Stomach (tissue), 9 donors: ENCODE measurements around the gene KIF17. TPM values are rescaled to one million over a fixed set of nuclear protein-coding genes. Genes with fewer than 3 reads are reported as not detected.

Experiments
- DNase-seq, 2 donors: peaks; one replicate each; pipeline versions ENCODE4 v3.0.0 to v3.0.0-alpha.2; 2013 to 2019
- H3K27ac ChIP-seq, 5 donors: fragments of 200-600 bp in 4 of 5; sonication (generic) in 4 of 5; one replicate each; pipeline ENCODE4 v1.5.1; 2013 to 2019; ENCODE audit warnings: mild to moderate bottlenecking in 1 of 5, moderate library complexity in 1 of 5
- H3K27me3 ChIP-seq, 3 donors: fragments of 200-600 bp; sonication (generic); one replicate each; pipeline ENCODE4 v1.5.1; 2017 to 2019; ENCODE audit warnings: mixed run types in 1 of 3
- H3K36me3 ChIP-seq, 4 donors: fragments of 200-600 bp; sonication (generic); 1 replicate in 3 of 4; 2 replicates in 1 of 4; pipeline ENCODE4 v1.5.1; 2016 to 2019
- H3K4me1 ChIP-seq, 4 donors: fragments of 200-600 bp; sonication (generic); one replicate each; pipeline ENCODE4 v1.5.1; 2016 to 2019
- H3K4me3 ChIP-seq, 4 donors: fragments of 200-600 bp; sonication (generic) in 3 of 4; one replicate each; pipeline ENCODE4 v1.5.1; 2016 to 2019; ENCODE audit warnings: mild to moderate bottlenecking in 1 of 4
- H3K9me3 ChIP-seq, 4 donors: fragments of 200-600 bp; sonication (generic); one replicate each; pipeline ENCODE4 v1.5.1; 2016 to 2019
- CTCF ChIP-seq, 7 experiments: fragments of 450-650 bp in 4 of 7; fragments of 200-600 bp in 3 of 7; sonication (generic) in 3 of 7; IDR thresholded peaks; one replicate each; pipeline ENCODE4 v1.5.1; 2016 to 2019; ENCODE audit warnings: antibody characterized with exemption in 7 of 7, control low read depth in 2 of 7, mild to moderate bottlenecking in 1 of 7
- EP300 ChIP-seq: sonication (generic); formaldehyde crosslinking; IDR thresholded peaks from one replicate; pipeline ENCODE4 v1.6.1; 2017; ENCODE audit warnings: antibody characterized with exemption
- POLR2A ChIP-seq, 4 donors: fragments of 450-650 bp; IDR thresholded peaks; one replicate each; pipeline ENCODE4 v1.6.1; 2016; ENCODE audit warnings: antibody characterized with exemption in 4 of 4, control low read depth in 2 of 4, mild to moderate bottlenecking in 1 of 4, moderate library complexity in 1 of 4
- POLR2AphosphoS5 ChIP-seq, 3 donors: sonication (generic); formaldehyde crosslinking; IDR thresholded peaks; one replicate each; pipeline ENCODE4 v1.6.1; 2016; ENCODE audit warnings: antibody characterized with exemption in 3 of 3
- WGBS, 5 donors: extraction: QIAGEN DNeasy Blood & Tissue Kit in 3 of 5; methylation state at CpG; one replicate each; pipeline versions ENCODE4 v1.1.5 to v1.1.7; 2013 to 2018; 5-methylcytosine and 5-hydroxymethylcytosine counted together
- intact Hi-C: fragments of 100-400 bp; cut with DNase I; formaldehyde crosslinking; loops from one replicate; pipeline ENCODE4 v1.15.1; 2023; ENCODE audit warnings: low total_unique reads
- polyA plus RNA-seq, 3 donors: library from polyadenylated mRNA; stranded (reverse); fragments of 200-250 nt; gene quantifications; one replicate each; pipeline ENCODE4 v1.2.3, GENCODE V29; 2013
- total RNA-seq, 5 donors: library from RNA; depleted of rRNA; stranded (reverse); fragments of >200 nt; gene quantifications; one replicate each; pipeline versions ENCODE4 v1.1.0 to v1.2.3, GENCODE V29; 2014 to 2016
- donor health status: healthy with polysubstance abuse.
- donor health status: Bipolar disorder and iron deficiency.
- donor health status: healthy.

KIF17 gene
- total and polyA plus RNA-seq, 8 donors = 0.56 to 1.5 (median 1.3) TPM; not detected in 3

GRCh38 chr1:20739225-20739624 lies 21.4 kb upstream of the KIF17 start:
- H3K27ac ChIP-seq = no peak overlapping the region
- H3K27me3 ChIP-seq = no peaks in the 10 kb centered on the region
- H3K4me3 ChIP-seq = no peak overlapping the region
- H3K36me3 ChIP-seq = peaks cover 15 to 78% (median 70%) of the 10 kb centered on the region in 4 donors
- DNase-seq = no peak
- TF ChIP-seq EP300 = no peak
- TF ChIP-seq POLR2A (IDR thresholded peaks at IDR 0.05) = no peak
- TF ChIP-seq CTCF (IDR thresholded peaks at IDR 0.05) = no peak
- TF ChIP-seq POLR2AphosphoS5 (IDR thresholded peaks at IDR 0.05) = no peak
- no peaks in the 10 kb centered on the region for H3K9me3 ChIP-seq
- no peaks in the 10 kb centered on the region for H3K4me1 ChIP-seq
- WGBS, 5 donors = 55 to 76% (median 72%) methylated on average over 2 of the region's 2 CpGs
- intact Hi-C loops = no loop called here

DNA sequence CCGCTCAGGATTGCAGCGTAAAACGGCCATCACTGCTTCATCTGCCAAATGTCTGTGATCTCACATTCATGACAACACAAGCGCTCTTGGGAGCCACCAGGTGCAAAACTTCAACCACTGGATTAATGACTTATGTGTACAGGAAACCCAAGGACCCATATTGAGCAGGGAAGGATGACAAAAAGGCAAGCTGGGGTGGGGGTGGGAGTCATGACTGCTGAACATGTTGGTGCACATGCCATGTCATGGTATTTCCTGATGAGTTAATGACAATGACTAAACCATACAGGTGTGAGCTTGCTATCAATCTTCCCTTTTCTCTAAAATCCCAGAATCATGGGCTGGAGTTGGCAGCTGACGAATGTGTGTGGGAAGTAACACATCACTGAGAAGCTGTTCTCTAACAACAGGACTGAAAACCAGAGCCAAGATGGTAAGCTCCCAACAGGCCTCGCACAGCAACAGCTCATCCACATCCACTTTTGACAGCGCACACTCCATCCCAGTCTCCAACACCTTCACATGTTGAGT lies 17.8 kb upstream of the KIF17 start:
- 84 to 93% (median 92%) methylated on average over 6 to 7 of the region's 7 CpGs for WGBS, 5 donors
- intact Hi-C loops = no loop called here
- Histone ChIP-seq H3K9me3 (no peaks in the 10 kb centered on the region), H3K27me3 (peaks cover 0 to 23% (median 21%) of the 10 kb centered on the region in 3 donors), H3K4me3 (no peak overlapping the region), H3K27ac (no peak overlapping the region), H3K36me3 (peaks cover 0 to 42% (median 34%) of the 10 kb centered on the region in 4 donors), H3K4me1 (peaks cover 26 to 31% (median 28%) of the 10 kb centered on the region in 4 donors)
- TF ChIP-seq POLR2A (IDR thresholded peaks at IDR 0.05) = no peak
- no peak for TF ChIP-seq EP300
- no peak for TF ChIP-seq CTCF (IDR thresholded peaks at IDR 0.05)
- no peak for TF ChIP-seq POLR2AphosphoS5 (IDR thresholded peaks at IDR 0.05)
- DNase-seq = no peak

DNA sequence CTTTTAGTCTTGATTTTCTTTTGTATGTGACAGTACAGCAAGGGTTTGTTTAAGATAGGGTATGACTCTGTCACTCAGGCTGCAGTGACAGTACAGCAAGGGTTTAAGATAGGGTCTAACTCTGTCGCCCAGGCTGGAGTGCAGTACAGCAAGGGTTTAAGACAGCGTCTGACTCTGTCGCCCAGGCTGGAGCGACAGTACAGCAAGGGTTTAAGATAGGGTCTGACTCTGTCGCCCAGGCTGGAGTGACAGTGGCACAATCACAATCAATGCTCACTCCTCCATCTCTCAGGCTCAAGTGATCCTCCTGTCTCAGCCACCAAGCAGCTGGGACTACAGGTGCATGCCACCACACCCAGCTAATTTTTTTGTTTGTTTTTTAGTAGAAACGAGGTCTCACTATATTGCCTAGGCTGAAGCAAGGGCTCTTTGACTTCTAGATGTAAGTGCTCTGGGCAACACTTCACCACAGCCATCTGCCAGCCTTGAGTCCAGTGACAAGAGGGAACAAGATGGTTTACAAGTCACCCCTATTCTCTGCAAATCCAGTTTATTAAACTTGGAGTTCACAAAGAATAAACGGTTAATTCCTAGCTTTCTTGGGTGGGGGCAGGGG lies 15.7 kb upstream of the KIF17 start:
- 10 to 22% (median 16%) methylated on average over 7 of the region's 7 CpGs for WGBS, 5 donors
- Histone ChIP-seq H3K27me3 (peaks cover 0 to 44% (median 42%) of the 10 kb centered on the region in 3 donors), H3K9me3 (no peaks in the 10 kb centered on the region), H3K27ac (peak overlapping the region in 4 of 5 donors; percentile 59 to 74 (median 66)), H3K4me1 (peaks cover 26 to 42% (median 28%) of the 10 kb centered on the region in 4 donors), H3K36me3 (peaks cover 0 to 21% (median 14%) of the 10 kb centered on the region in 4 donors), H3K4me3 (peak overlapping the region; percentile 58 to 65 (median 60))
- intact Hi-C loops = no loop called here
- no peak for DNase-seq
- TF ChIP-seq POLR2A (IDR thresholded peaks at IDR 0.05) (no peak), POLR2AphosphoS5 (IDR thresholded peaks at IDR 0.05) (no peak), CTCF (IDR thresholded peaks at IDR 0.05) (no peak), EP300 (no peak)

GRCh38 chr1:20732588-20733359 lies 15.0 kb upstream of the KIF17 start, which contains the start of gene SH2D5:
Gene SH2D5, minus strand, starts transcription at chr1:20732703. Its CDS starts 4,659 bp downstream, at chr1:20728044.
- H3K9me3 ChIP-seq = no peaks in the 10 kb centered on the region
- WGBS, 5 donors = 1 to 2% (median 2%) methylated on average over 24 to 38 of the region's 38 CpGs
- intact Hi-C loops = no loop called here
- peak within 1 kb of the TSS; percentile 58 to 65 (median 60) for H3K4me3 ChIP-seq
- TF ChIP-seq POLR2AphosphoS5 (IDR thresholded peaks at IDR 0.05) (peak; percentile 43 to 83 (median 72)), CTCF (IDR thresholded peaks at IDR 0.05) (peak in 3 of 7 experiments; percentile 10 to 32 (median 30)), POLR2A (IDR thresholded peaks at IDR 0.05) (no peak), EP300 (no peak)
- peaks cover 0 to 16% (median 8%) of the 10 kb centered on the region in 4 donors for H3K36me3 ChIP-seq
- peaks cover 0 to 51% (median 49%) of the 10 kb centered on the region in 3 donors for H3K27me3 ChIP-seq
- H3K4me1 ChIP-seq = peaks cover 26 to 42% (median 28%) of the 10 kb centered on the region in 4 donors
- H3K27ac ChIP-seq = peak within 1 kb of the TSS; percentile 28 to 74 (median 65)
- DNase-seq = peak; percentile 81 to 93
